HUES48 (cell line): Measurements from ENCODE around the gene NAT9.

ENCODE experiments used
- H3K27ac ChIP-seq: one replicate; pipeline ENCODE4 v1.7.0; 2013; ENCODE audit warnings: low read depth, low read length, inconsistent platforms
- H3K27me3 ChIP-seq: 2 replicates; pipeline ENCODE4 v1.6.1; 2013; ENCODE audit warnings: mild to moderate bottlenecking, low read length; ENCODE audit not compliant: control insufficient read depth, insufficient read depth
- H3K36me3 ChIP-seq: 2 replicates; pipeline ENCODE4 v1.6.1; 2013; ENCODE audit warnings: low read length; ENCODE audit not compliant: control insufficient read depth, insufficient read depth
- H3K4me1 ChIP-seq: 2 replicates; pipeline ENCODE4 v1.6.1; 2013; ENCODE audit warnings: mild to moderate bottlenecking, low read length; ENCODE audit not compliant: control insufficient read depth, insufficient read depth
- H3K4me3 ChIP-seq: 2 replicates; pipeline ENCODE4 v1.5.1; 2013; ENCODE audit warnings: mild to moderate bottlenecking, low read depth, low read length
- H3K9ac ChIP-seq: 2 replicates; pipeline ENCODE4 v1.6.1; 2013; ENCODE audit warnings: mild to moderate bottlenecking, low read depth, low read length, moderate library complexity
- H3K9me3 ChIP-seq: 2 replicates; pipeline ENCODE4 v1.6.1; 2013; ENCODE audit warnings: low read length; ENCODE audit not compliant: control insufficient read depth, insufficient read depth

Gene NAT9, protein sequence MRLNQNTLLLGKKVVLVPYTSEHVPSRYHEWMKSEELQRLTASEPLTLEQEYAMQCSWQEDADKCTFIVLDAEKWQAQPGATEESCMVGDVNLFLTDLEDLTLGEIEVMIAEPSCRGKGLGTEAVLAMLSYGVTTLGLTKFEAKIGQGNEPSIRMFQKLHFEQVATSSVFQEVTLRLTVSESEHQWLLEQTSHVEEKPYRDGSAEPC

DNA sequence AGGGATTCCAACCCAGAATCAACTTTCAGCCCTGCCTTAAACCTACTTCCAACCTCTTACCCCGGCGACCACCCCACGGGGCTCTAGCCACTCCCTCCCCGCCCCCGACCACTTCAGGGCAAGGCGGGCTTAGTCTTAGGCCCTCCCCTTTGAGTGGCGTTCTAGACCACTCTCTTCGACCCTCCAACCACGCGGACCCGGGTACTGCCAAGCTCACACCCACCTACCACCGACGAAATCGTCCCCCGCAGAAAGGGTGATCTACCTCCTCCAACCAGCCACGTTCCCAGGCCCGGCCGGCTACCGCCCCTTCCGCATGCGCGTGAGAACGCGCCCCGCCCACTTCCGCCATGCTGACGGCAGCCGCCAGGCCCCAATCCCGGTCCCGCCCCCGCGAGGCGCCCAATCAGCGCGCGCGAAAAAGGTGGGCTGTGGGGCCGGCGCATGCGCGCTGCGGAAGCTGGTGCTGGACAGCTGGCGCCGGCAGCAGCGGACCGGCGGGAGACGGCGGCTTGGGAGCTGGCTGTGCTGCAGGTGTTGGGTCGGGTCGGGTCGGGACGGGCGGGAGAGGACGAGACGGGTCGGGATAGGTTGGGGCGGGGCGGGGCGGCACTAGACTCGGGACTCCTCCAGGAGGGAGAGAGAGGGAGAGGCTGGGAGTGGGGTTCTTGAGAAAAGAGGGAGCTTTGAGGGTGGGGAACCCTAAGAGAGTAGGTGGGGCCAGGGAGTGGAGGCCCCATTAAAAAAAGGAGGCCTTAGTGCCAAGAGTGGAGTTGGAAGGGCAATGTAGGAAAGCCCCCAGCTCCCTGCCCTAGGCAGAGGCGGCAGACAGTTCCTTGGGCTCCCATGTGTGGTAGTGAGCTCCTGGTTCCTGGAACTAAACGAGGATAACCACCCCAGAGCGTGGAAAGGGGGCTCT lies at the start of gene NAT9:
Gene NAT9, minus strand, starts transcription at position 302 of the 919 bp plus-strand sequence. CDS start 647 bp downstream, outside the sequence.
- Histone ChIP-seq H3K9ac (peak within 1 kb of the TSS; percentile 72), H3K36me3 (peaks cover 46% of the 10 kb centered on the region), H3K27ac (peak within 1 kb of the TSS; percentile 87), H3K4me3 (peak within 1 kb of the TSS; percentile 91), H3K4me1 (0 out of 2 replicates have a peak, but pooled peaks cover 6% of the 10 kb centered on the region), H3K27me3 (no peaks in the 10 kb centered on the region), H3K9me3 (no peaks in the 10 kb centered on the region)

DNA sequence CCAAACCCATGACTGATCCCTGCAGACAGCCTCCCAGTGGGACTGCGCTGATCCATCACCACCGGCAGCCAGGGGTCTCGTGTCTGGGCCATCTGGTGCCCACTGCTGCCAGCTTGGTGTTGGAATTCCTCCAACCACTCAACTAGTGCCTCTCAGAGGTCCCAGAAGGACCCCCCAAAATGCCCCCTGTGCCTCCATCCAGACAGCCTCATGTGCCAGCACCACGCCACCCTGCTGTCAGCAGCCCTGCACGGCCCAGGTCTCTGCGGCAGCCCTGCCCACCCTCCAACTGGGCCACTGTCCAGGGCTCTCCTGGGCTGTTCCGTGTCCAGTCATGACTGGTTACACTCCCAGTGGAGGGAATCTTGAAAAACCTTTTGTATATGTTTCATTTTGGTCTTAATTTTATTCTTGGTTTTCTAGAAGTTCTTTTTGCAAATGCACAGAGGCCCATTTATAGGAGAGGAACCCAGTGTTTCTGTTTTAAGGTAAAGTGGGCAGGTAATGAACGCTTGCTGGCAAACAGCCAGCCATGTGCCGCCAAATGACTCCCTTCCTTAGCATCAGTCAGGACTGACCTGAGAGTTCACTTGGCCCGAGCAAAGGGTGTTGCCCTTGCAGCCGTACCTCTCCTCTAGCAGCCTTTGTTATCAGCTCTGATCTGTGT lies 48.9 kb upstream of the NAT9 start:
- Histone ChIP-seq H3K27me3 (no peaks in the 10 kb centered on the region), H3K4me1 (no peaks in the 10 kb centered on the region), H3K36me3 (peaks cover 8% of the 10 kb centered on the region; the same call in 1 of the 2 replicates)

DNA sequence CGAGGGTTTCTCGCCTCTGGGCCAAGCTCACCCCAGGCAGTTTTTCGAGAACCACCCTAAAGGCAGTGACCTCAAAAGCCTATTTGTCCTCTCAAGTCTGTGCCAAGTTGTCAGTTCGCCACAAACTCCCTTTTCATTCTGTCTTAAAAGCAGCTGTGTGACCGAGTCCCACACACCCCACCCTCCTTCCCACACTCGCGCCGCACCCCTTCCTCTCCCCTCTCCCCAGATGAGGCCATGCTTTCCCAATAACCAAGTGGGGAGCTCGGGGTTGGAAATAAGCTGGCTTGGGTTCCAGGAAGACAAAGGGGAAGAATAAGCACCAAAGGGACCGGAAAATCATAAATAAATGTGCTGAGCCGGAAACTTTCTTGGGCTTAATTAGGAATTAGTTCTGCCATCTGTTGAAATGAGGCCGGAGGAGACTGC lies 46.8 kb upstream of the NAT9 start:
- H3K9ac ChIP-seq: no peak overlapping the region
- H3K27ac ChIP-seq: no peak overlapping the region
- H3K9me3 ChIP-seq: no peaks in the 10 kb centered on the region
- H3K4me3 ChIP-seq: no peak overlapping the region
- H3K36me3 ChIP-seq: peaks cover 5% of the 10 kb centered on the region; the same call in 1 of the 2 replicates
- H3K27me3 ChIP-seq: no peaks in the 10 kb centered on the region
- no peaks in the 10 kb centered on the region for H3K4me1 ChIP-seq

More for the DNA sequence above, 48.9 kb upstream of the NAT9 start:
- H3K4me3 ChIP-seq: no peak overlapping the region
- no peaks in the 10 kb centered on the region for H3K9me3 ChIP-seq
- no peak overlapping the region for H3K9ac ChIP-seq
- no peak overlapping the region for H3K27ac ChIP-seq

DNA sequence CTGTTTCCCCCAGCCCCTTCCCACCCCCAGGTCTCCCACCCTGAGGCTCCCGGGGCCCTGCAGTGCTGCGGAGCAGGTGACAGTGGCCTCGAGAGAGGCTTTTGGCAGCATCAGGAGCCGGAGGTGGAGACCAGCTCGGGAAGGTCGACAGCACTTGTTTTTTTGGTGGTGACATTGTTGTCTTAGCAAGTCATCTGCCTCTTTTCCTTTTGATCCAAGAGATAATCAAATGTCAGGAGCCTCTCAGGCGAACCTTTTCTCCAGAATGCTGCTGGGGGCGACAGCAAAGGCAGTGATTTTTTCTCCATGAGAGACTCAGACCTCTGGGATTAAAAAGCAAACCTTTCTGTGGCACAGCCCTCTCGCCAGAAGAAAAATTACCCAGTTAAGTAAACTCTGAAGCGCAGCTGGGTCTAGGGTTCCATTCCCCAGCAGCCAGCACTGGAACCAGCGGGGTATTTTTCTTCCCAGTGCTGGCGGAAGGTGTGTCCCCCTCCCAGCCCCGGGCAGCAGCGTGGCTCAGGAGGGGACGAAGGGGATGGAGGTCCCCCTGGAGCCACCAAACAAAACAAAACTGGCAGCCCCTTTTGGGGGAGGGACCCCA lies 46.3 kb upstream of the NAT9 start:
- H3K9me3 ChIP-seq: no peaks in the 10 kb centered on the region
- no peak overlapping the region for H3K4me3 ChIP-seq
- H3K27ac ChIP-seq: no peak overlapping the region
- H3K4me1 ChIP-seq: no peaks in the 10 kb centered on the region
- H3K9ac ChIP-seq: no peak overlapping the region
- H3K27me3 ChIP-seq: no peaks in the 10 kb centered on the region
- peaks cover 6% of the 10 kb centered on the region for H3K36me3 ChIP-seq

DNA sequence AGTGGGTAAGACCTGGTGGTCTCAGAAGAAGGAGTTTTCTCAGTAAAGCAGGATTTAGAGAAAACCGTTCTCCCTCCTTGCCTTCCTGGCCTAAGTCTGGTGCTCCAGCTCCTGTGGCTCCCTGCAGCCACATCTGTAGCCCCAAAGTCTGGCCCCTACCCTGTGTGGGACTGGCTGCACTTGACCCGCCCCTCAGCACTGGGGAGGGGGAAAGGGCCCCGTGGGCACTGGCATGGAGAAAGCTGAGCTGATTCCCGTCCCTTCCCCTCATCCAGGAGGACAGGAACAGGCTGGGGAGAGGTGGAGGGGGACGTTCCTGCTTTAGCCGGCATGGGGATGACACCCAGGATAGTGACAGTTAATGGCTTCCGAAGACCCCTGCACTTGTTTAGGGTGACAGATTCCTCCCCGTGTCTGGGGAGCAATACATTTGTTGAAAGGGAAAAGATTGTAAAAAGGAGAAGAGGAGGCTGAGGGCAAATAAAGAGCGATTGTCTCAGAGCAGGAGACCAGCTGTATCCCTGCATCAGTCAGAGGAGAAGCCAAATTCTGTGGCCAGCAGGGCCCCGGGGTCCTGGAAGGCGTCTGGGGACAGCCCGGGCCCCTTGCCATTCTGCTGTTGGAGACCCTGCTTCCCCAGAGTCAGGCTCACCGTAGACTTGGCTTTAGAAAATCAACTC lies 45.6 kb upstream of the NAT9 start:
- H3K36me3 ChIP-seq: peaks cover 10% of the 10 kb centered on the region
- no peak overlapping the region for H3K27ac ChIP-seq
- H3K9me3 ChIP-seq: no peaks in the 10 kb centered on the region
- H3K4me3 ChIP-seq: no peak overlapping the region
- H3K9ac ChIP-seq: no peak overlapping the region
- no peaks in the 10 kb centered on the region for H3K4me1 ChIP-seq
- H3K27me3 ChIP-seq: no peaks in the 10 kb centered on the region

DNA sequence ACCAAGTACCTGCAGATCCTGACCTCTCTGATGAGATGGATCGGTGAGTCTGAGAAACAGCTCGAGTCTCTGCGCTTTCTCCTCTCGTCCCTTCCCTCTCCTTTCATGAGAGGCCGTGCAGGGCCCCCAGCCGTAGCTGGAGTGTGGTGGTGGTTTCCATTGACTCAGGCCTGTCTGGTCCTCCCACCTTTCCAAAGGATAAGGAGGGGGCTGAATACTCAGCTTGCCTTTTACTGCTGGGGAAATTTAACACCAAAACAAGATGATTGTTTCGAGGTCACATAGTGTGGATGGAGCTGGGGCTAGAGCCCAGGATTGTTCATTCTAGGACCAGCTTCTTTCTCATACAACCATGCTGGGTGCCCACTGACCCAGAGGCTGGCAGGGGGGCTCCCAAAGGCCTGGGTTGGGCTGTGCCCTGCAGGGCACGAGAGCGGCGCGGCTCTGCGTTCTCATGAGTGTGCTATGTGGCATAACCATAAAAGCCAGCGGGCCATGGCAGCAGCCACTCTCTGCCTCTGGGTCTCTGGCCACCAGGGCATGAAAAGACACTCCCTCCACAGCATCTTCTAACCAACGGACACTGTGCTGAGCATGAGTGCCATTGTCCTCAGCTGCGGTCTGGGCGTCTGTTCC lies 43.8 kb upstream of the NAT9 start:
- H3K27ac ChIP-seq: no peak overlapping the region

DNA sequence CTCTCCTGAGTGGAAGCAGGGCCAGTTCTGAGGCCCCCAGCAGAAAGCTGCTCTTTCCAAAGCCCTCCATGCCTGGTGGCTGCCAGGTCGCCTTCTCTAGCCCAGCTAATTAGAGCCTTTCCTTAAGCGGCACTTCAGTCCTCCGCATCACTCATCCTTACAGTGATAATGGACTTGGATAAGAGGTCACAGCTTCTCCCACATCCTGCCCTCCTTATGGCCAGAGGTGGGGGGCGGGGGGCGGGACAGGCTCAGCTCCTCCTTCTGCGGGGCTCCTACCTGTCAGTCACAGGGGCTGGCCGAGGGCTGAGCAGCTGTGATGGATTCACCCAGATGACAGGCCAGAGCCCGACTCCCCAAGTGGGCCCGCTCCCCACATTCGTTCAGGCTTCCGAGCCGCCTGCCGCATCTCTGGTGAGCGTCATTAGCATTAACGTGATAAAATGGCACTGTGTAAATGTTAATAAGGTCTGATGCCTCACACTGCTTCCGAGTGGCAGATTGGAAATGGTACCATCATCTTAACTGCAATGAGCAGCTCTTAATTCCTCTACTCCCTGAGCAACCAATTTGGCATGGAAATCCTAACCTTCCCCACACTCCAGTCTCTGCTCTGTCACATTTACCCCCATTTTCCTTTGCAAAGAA lies 42.3 kb upstream of the NAT9 start:
- Histone ChIP-seq H3K4me1 (no peaks in the 10 kb centered on the region), H3K9me3 (no peaks in the 10 kb centered on the region), H3K27me3 (no peaks in the 10 kb centered on the region), H3K36me3 (peaks cover 10% of the 10 kb centered on the region), H3K27ac (no peak overlapping the region), H3K9ac (no peak overlapping the region), H3K4me3 (no peak overlapping the region)

More for the DNA sequence above, 43.8 kb upstream of the NAT9 start:
- Histone ChIP-seq H3K9ac (no peak overlapping the region), H3K4me1 (no peaks in the 10 kb centered on the region), H3K4me3 (no peak overlapping the region), H3K27me3 (no peaks in the 10 kb centered on the region), H3K9me3 (no peaks in the 10 kb centered on the region), H3K36me3 (peaks cover 10% of the 10 kb centered on the region)

DNA sequence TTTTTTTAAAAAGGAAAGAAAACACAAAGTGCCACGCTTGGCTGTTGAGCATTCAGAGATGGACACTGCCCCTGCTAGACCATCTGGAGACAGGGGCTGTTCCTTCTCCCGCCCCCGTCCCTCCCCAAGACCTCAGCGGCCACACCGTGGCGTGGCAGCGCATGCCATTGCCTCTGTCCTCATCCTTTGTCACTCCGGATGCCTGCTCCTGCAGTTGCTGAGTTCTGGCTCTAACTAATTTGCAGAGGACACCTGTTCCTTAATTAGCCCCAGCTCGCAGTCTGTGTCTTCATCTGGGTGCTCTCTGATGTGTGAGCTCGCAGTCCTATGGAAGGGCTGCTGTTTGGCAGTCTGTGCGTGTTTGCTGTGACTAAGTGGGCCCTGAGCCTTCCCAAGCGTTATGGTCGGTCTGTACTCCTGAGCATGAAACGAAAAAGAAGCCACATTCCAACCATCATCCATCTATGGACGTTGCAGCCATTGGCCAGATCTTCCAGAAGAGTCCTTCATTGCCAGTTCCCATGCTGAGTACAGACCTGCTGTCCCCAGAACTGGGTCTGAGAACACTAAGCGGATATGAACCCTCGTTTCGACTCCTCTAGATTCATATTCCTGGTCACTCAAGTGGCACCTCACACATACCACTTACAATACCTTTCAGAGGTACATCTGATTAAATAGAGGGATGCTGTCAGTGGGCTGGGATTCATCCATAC lies 40.9 kb upstream of the NAT9 start:
- Histone ChIP-seq H3K27me3 (no peaks in the 10 kb centered on the region), H3K9me3 (no peaks in the 10 kb centered on the region), H3K36me3 (peaks cover 10% of the 10 kb centered on the region), H3K4me3 (no peak overlapping the region), H3K9ac (no peak overlapping the region), H3K27ac (no peak overlapping the region), H3K4me1 (no peaks in the 10 kb centered on the region; the same call in 1 of the 2 replicates)

DNA sequence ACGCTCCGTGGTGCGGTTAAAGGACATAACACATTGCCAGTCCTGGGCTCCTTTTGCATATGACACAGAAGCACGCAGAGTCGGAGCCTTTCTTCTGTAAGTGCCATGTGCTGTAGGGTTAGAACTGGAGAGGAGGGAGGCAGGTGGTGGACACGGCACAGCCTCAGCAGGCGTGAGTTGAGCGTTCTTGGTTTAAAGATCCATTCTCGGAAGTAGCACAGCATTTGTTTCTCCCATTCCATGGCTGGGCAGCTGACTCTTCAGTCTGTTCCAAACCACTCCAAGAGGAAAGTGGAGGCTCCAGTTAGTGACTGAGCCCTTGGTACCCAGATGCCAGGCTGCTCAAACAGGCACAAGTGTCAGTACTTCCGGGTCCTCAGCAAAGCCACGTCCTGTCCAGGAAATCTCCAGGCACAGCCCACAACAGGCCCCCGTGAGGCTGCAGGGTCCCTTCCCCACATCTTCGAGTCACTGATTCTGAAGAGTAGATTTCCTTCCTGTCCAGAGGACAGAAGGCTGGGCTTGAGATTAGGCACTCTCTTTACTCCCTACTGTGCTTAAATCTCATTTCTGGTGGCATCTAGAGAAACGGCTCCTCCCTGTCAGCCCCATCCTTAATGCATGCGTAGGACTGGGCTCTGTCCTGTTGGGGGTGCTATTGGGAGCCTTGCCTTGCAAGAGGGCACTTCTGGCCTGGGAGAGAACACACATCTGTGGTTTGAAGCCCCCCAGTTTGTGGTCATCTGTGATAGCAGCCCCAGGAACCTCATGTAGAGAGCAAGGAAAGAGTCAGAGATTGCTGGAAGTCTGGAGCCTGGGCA lies 39.6 kb upstream of the NAT9 start:
- no peak overlapping the region for H3K4me3 ChIP-seq
- no peak overlapping the region for H3K9ac ChIP-seq
- peaks cover 8% of the 10 kb centered on the region for H3K36me3 ChIP-seq
- H3K27ac ChIP-seq: no peak overlapping the region
- no peaks in the 10 kb centered on the region for H3K9me3 ChIP-seq
- H3K27me3 ChIP-seq: no peaks in the 10 kb centered on the region
- H3K4me1 ChIP-seq: no peaks in the 10 kb centered on the region; the same call in 1 of the 2 replicates
